ENCODE data around the gene MTHFSD.

The MTHFSD gene

GRCh38 chr16:86528061-86528929 is 26.7 kb downstream of the MTHFSD start:
- no peak overlapping the region for H3K4me2 ChIP-seq (ENCODE audit: insufficient read depth, low read length)

GRCh38 chr16:86527366-86527765 is 27.7 kb downstream of the MTHFSD start:
- Histone ChIP-seq H3K4me3 (ENCODE audit: low read depth in 1 of 2, low read length in 2 of 2) (no peak overlapping the region), H3K27ac (ENCODE audit: low read length) (no peak overlapping the region), H4K20me1 (ENCODE audit: insufficient read depth, low read length) (no peaks in the 10 kb centered on the region), H3K27me3 (ENCODE audit: insufficient read depth, low read length, poor library complexity) (no peaks in the 10 kb centered on the region), H3K4me2 (ENCODE audit: insufficient read depth, low read length) (no peak overlapping the region), H2AFZ (ENCODE audit: low read depth, low read length) (no peak overlapping the region), H3K9me3 (ENCODE audit: insufficient read depth, low read length, severe bottlenecking) (no peaks in the 10 kb centered on the region), H3K4me1 (ENCODE audit: insufficient read depth, low read length) (no peaks in the 10 kb centered on the region), H3K79me2 (ENCODE audit: insufficient read depth, low read length) (no peaks in the 10 kb centered on the region), H3K36me3 (ENCODE audit: insufficient read depth, low read length) (peaks cover 8% of the 10 kb centered on the region), H3K9ac (ENCODE audit: low read depth, low read length) (no peak overlapping the region)
- ATAC-seq (ENCODE audit: insufficient read depth, low read depth) (no peak), DNase-seq (no peak)
- TF ChIP-seq EZH2 (IDR thresholded peaks at IDR 0.05; ENCODE audit: borderline replicate concordance, low read depth, low read length, severe bottlenecking): no peak
- no peak for TF ChIP-seq CTCF (IDR thresholded peaks at IDR 0.05; ENCODE audit: borderline replicate concordance, extremely low read depth, low read length, poor library complexity, severe bottlenecking)

More at GRCh38 chr16:86528061-86528929, 26.7 kb downstream of the MTHFSD start:
- no peaks in the 10 kb centered on the region for H3K79me2 ChIP-seq (ENCODE audit: insufficient read depth, low read length)
- no peaks in the 10 kb centered on the region for H3K9me3 ChIP-seq (ENCODE audit: insufficient read depth, low read length, severe bottlenecking)
- H2AFZ ChIP-seq (ENCODE audit: low read depth, low read length): no peak overlapping the region
- no peak overlapping the region for H3K4me3 ChIP-seq (ENCODE audit: low read depth in 1 of 2, low read length in 2 of 2)
- H3K9ac ChIP-seq (ENCODE audit: low read depth, low read length): no peak overlapping the region
- H3K27ac ChIP-seq (ENCODE audit: low read length): no peak overlapping the region
- H3K36me3 ChIP-seq (ENCODE audit: insufficient read depth, low read length): peaks cover 9% of the 10 kb centered on the region
- DNase-seq (no peak), ATAC-seq (ENCODE audit: insufficient read depth, low read depth) (no peak)
- TF ChIP-seq EZH2 (IDR thresholded peaks at IDR 0.05; ENCODE audit: borderline replicate concordance, low read depth, low read length, severe bottlenecking) (no peak), CTCF (IDR thresholded peaks at IDR 0.05; ENCODE audit: borderline replicate concordance, extremely low read depth, low read length, poor library complexity, severe bottlenecking) (no peak)
- no peaks in the 10 kb centered on the region for H4K20me1 ChIP-seq (ENCODE audit: insufficient read depth, low read length)
- H3K4me1 ChIP-seq (ENCODE audit: insufficient read depth, low read length): no peaks in the 10 kb centered on the region
- no peaks in the 10 kb centered on the region for H3K27me3 ChIP-seq (ENCODE audit: insufficient read depth, low read length, poor library complexity)

- Histone ChIP-seq H2AFZ (ENCODE audit: low read depth, low read length) (no peak overlapping the region), H3K27me3 (ENCODE audit: insufficient read depth, low read length, poor library complexity) (no peaks in the 10 kb centered on the region), H3K4me2 (ENCODE audit: insufficient read depth, low read length) (no peak overlapping the region), H3K36me3 (ENCODE audit: insufficient read depth, low read length) (no peaks in the 10 kb centered on the region), H4K20me1 (ENCODE audit: insufficient read depth, low read length) (no peaks in the 10 kb centered on the region), H3K4me1 (ENCODE audit: insufficient read depth, low read length) (no peaks in the 10 kb centered on the region), H3K79me2 (ENCODE audit: insufficient read depth, low read length) (no peaks in the 10 kb centered on the region), H3K9me3 (ENCODE audit: insufficient read depth, low read length, severe bottlenecking) (no peaks in the 10 kb centered on the region), H3K27ac (ENCODE audit: low read length) (no peak overlapping the region), H3K4me3 (ENCODE audit: low read depth in 1 of 2, low read length in 2 of 2) (no peak overlapping the region), H3K9ac (ENCODE audit: low read depth, low read length) (no peak overlapping the region)
- TF ChIP-seq CTCF (IDR thresholded peaks at IDR 0.05; ENCODE audit: borderline replicate concordance, extremely low read depth, low read length, poor library complexity, severe bottlenecking) (no peak), EZH2 (IDR thresholded peaks at IDR 0.05; ENCODE audit: borderline replicate concordance, low read depth, low read length, severe bottlenecking) (no peak)
- ATAC-seq (ENCODE audit: insufficient read depth, low read depth) (no peak), DNase-seq (no peak)
Observed at GRCh38 chr16:86525696-86526095, 29.3 kb downstream of the MTHFSD start.

Measured in DND-41 (cell line).